ENCODE results near the gene PDHX. TPM values are rescaled to one million over a fixed set of nuclear protein-coding genes. Genes with fewer than 3 reads are reported as not detected.
A peak's percentile ranks its signal among the peaks of the same experiment; 100 is the strongest.

The PDHX gene
- total RNA-seq, 1 donor from 2014 or later, result 44.0 TPM

DNA sequence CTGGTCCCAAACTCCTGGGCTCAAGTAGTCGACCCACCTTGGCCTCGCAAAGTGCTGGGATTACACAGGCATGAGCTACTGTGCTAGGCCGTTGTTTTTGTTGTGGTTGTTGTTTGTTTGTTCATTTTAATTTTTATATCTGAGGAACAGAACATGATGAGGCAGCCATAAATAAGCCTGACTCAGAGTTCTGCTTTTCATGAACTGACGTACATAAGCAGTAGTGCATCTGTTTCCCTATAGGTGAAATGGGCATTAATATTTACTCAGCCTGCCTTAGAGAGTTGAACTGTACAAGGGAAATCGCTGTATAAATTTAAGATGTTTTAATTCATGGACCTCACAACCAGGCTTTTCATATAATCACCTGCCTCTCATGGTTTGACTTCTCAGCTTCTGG, 80.5 kb downstream of the PDHX start:
- no peak overlapping the region for H2AFZ ChIP-seq (ENCODE audit: low read depth, low read length)
- Mint-ChIP-seq H3K27ac (ENCODE audit: unreplicated experiment) (no peak overlapping the region), H3K36me3 (ENCODE audit: low read depth, unreplicated experiment) (no peaks in the 10 kb centered on the region), H3K4me3 (ENCODE audit: unreplicated experiment) (no peak overlapping the region), H3K4me1 (ENCODE audit: low read depth, unreplicated experiment) (no peaks in the 10 kb centered on the region), H3K9me3 (ENCODE audit: unreplicated experiment) (no peaks in the 10 kb centered on the region), H3K27me3 (ENCODE audit: low read depth, unreplicated experiment) (no peaks in the 10 kb centered on the region)
- no peak overlapping the region for H3K9ac ChIP-seq (ENCODE audit: low read length)
- H4K20me1 ChIP-seq (ENCODE audit: insufficient read depth, low read length), result no peaks in the 10 kb centered on the region
- H3K27ac ChIP-seq (ENCODE audit: low read depth, low read length), result no peak overlapping the region
- H3K4me3 ChIP-seq (ENCODE audit: insufficient read depth, low read depth, low read length), result no peak overlapping the region
- H3K9me3 ChIP-seq (ENCODE audit: insufficient read depth, low read depth, low read length), result no peaks in the 10 kb centered on the region
- FAIRE-seq (no peak), DNase-seq (ENCODE audit: low read depth) (no peak)
- TF ChIP-seq, protein P1, sequence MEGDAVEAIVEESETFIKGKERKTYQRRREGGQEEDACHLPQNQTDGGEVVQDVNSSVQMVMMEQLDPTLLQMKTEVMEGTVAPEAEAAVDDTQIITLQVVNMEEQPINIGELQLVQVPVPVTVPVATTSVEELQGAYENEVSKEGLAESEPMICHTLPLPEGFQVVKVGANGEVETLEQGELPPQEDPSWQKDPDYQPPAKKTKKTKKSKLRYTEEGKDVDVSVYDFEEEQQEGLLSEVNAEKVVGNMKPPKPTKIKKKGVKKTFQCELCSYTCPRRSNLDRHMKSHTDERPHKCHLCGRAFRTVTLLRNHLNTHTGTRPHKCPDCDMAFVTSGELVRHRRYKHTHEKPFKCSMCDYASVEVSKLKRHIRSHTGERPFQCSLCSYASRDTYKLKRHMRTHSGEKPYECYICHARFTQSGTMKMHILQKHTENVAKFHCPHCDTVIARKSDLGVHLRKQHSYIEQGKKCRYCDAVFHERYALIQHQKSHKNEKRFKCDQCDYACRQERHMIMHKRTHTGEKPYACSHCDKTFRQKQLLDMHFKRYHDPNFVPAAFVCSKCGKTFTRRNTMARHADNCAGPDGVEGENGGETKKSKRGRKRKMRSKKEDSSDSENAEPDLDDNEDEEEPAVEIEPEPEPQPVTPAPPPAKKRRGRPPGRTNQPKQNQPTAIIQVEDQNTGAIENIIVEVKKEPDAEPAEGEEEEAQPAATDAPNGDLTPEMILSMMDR (IDR thresholded peaks at IDR 0.05; ENCODE audit: insufficient read depth, low read depth, low read length), result no peak
- H3K4me2 ChIP-seq (ENCODE audit: low read length), result no peak overlapping the region
- peaks cover 3% of the 10 kb centered on the region for H3K4me1 ChIP-seq (ENCODE audit: insufficient read depth, low read length)
- no peaks in the 10 kb centered on the region for H3K27me3 ChIP-seq (ENCODE audit: insufficient read depth, low read length)
- no peaks in the 10 kb centered on the region for H3K79me2 ChIP-seq (ENCODE audit: insufficient read depth, low read length)
- H3K36me3 ChIP-seq (ENCODE audit: insufficient read depth, low read length), result peaks cover 4% of the 10 kb centered on the region

DNA sequence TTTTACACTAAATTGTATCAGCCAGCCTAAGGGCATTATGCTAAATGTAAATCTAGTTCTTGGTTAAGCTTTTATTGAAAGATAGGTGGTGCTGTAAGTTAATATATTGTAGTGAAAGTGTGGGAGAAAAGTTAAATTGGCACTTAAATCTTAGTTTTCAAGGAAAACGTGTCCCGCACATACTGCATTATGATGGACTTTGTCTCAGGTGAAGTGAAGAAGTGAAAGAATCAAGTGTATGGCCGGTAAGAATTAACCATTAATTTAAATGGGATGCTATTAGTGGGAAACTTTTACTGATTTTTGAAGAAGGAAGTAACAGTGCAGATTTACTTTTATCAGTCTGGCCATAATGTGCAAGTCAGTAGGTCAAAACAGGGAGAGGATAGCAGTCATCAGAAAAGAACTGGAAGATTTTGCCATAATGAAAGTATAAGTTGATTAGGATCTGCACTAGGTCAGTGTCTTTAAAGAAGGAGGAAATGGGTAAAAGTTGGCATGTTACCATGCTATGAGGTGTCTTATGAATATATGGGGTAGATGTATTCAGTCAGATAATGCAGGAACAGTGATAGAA, 81.6 kb downstream of the PDHX start:
- Mint-ChIP-seq H3K27me3 (ENCODE audit: low read depth, unreplicated experiment) (no peaks in the 10 kb centered on the region), H3K36me3 (ENCODE audit: low read depth, unreplicated experiment) (no peaks in the 10 kb centered on the region), H3K9me3 (ENCODE audit: unreplicated experiment) (no peaks in the 10 kb centered on the region), H3K4me3 (ENCODE audit: unreplicated experiment) (no peak overlapping the region), H3K4me1 (ENCODE audit: low read depth, unreplicated experiment) (no peaks in the 10 kb centered on the region), H3K27ac (ENCODE audit: unreplicated experiment) (no peak overlapping the region)
- Histone ChIP-seq H4K20me1 (ENCODE audit: insufficient read depth, low read length) (no peaks in the 10 kb centered on the region), H3K27ac (ENCODE audit: low read depth, low read length) (no peak overlapping the region), H3K9ac (ENCODE audit: low read length) (peak overlapping the region; percentile 39), H3K27me3 (ENCODE audit: insufficient read depth, low read length) (no peaks in the 10 kb centered on the region), H2AFZ (ENCODE audit: low read depth, low read length) (no peak overlapping the region), H3K79me2 (ENCODE audit: insufficient read depth, low read length) (no peaks in the 10 kb centered on the region), H3K4me2 (ENCODE audit: low read length) (peak overlapping the region; percentile 1), H3K4me1 (ENCODE audit: insufficient read depth, low read length) (peaks cover 3% of the 10 kb centered on the region), H3K36me3 (ENCODE audit: insufficient read depth, low read length) (peaks cover 4% of the 10 kb centered on the region), H3K9me3 (ENCODE audit: insufficient read depth, low read depth, low read length) (no peaks in the 10 kb centered on the region), H3K4me3 (ENCODE audit: insufficient read depth, low read depth, low read length) (no peak overlapping the region)
- DNase-seq (ENCODE audit: low read depth) (no peak), FAIRE-seq (peak; percentile 76)
- no peak for TF ChIP-seq EZH2 (IDR thresholded peaks at IDR 0.05; ENCODE audit: insufficient read depth, low read length)
- TF ChIP-seq, protein P1 (IDR thresholded peaks at IDR 0.05; ENCODE audit: insufficient read depth, low read depth, low read length), result peak; percentile 43

DNA sequence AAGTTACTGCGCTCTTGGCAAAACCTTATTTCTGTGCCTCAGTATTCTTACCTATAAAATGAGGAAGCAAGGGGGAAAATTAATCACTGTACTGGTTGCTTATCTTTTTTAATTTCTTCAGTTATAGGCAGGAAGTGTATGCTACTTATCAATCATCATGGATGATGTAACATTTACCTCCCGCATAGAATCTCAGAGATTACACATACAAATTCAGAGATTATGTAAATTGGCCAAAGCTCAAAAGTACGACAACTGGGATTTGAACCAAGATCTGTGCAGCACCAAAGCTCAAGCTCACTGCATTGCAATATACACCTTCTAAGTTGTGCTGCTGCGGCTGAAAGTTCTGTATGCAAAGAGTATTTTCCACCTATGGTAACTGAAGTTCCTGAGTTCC, 83.0 kb downstream of the PDHX start:
- H3K27ac Mint-ChIP-seq (ENCODE audit: unreplicated experiment), result no peak overlapping the region
- no peak for TF ChIP-seq EZH2 (IDR thresholded peaks at IDR 0.05; ENCODE audit: insufficient read depth, low read length)
- no peaks in the 10 kb centered on the region for H3K9me3 Mint-ChIP-seq (ENCODE audit: unreplicated experiment)
- DNase-seq (ENCODE audit: low read depth) (no peak), FAIRE-seq (no peak)
- H3K4me3 Mint-ChIP-seq (ENCODE audit: unreplicated experiment), result no peak overlapping the region
- Histone ChIP-seq H2AFZ (ENCODE audit: low read depth, low read length) (no peak overlapping the region), H3K27me3 (ENCODE audit: insufficient read depth, low read length) (no peaks in the 10 kb centered on the region), H4K20me1 (ENCODE audit: insufficient read depth, low read length) (no peaks in the 10 kb centered on the region), H3K4me1 (ENCODE audit: insufficient read depth, low read length) (peaks cover 10% of the 10 kb centered on the region), H3K9ac (ENCODE audit: low read length) (no peak overlapping the region), H3K79me2 (ENCODE audit: insufficient read depth, low read length) (no peaks in the 10 kb centered on the region), H3K4me2 (ENCODE audit: low read length) (no peak overlapping the region), H3K36me3 (ENCODE audit: insufficient read depth, low read length) (peaks cover 4% of the 10 kb centered on the region), H3K9me3 (ENCODE audit: insufficient read depth, low read depth, low read length) (no peaks in the 10 kb centered on the region), H3K4me3 (ENCODE audit: insufficient read depth, low read depth, low read length) (no peak overlapping the region), H3K27ac (ENCODE audit: low read depth, low read length) (no peak overlapping the region)
- no peaks in the 10 kb centered on the region for H3K36me3 Mint-ChIP-seq (ENCODE audit: low read depth, unreplicated experiment)
- H3K27me3 Mint-ChIP-seq (ENCODE audit: low read depth, unreplicated experiment), result no peaks in the 10 kb centered on the region
- H3K4me1 Mint-ChIP-seq (ENCODE audit: low read depth, unreplicated experiment), result peaks cover 5% of the 10 kb centered on the region
